Measurements from ENCODE around the gene FBXO17.

FBXO17 gene

DNA sequence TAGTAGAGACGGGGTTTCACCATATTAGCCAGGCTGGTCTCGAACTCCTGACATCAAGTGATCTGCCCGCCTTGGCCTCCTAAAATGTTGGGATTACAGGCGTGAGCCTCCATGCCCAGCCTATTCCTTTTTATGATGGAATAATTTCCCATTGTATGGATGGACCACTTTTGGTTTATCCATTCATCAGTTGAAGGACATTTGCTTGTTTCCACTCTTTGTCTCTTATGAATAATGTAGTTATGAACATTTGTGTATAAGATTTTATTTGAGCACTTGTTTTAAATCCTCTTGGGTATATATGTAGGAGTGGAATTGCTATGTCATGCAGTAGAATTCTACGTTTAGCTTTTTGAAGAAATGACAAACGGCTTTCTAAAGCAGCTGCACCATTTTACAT, 33.5 kb upstream of the FBXO17 start:
- Histone ChIP-seq H3K9me3 (ENCODE audit: insufficient read depth, low read depth, low read length) (no peaks in the 10 kb centered on the region), H3K4me2 (ENCODE audit: low read depth, low read length, poor library complexity, severe bottlenecking) (no peak overlapping the region), H3K36me3 (ENCODE audit: insufficient read depth, low read length) (no peaks in the 10 kb centered on the region), H3K9ac (ENCODE audit: low read depth, low read length, poor library complexity, severe bottlenecking) (no peak overlapping the region), H3K4me1 (ENCODE audit: insufficient read depth, low read length, poor library complexity, severe bottlenecking) (peaks cover 3% of the 10 kb centered on the region), H3K9me2 (replicated peaks; ENCODE audit: low read depth, low read length) (no peaks in the 10 kb centered on the region), H3K27me3 (ENCODE audit: insufficient read depth, low read length, poor library complexity, severe bottlenecking) (no peaks in the 10 kb centered on the region), H3K79me2 (ENCODE audit: insufficient read depth, low read length) (no peaks in the 10 kb centered on the region), H2AFZ (ENCODE audit: low read length) (no peak overlapping the region), H3K4me3 (ENCODE audit: low read length, poor library complexity, severe bottlenecking) (no peak overlapping the region), H3F3A (ENCODE audit: low read depth) (no peaks in the 10 kb centered on the region), H4K20me1 (ENCODE audit: insufficient read depth, low read length, poor library complexity, severe bottlenecking) (no peaks in the 10 kb centered on the region)
- TF ChIP-seq, protein P1, sequence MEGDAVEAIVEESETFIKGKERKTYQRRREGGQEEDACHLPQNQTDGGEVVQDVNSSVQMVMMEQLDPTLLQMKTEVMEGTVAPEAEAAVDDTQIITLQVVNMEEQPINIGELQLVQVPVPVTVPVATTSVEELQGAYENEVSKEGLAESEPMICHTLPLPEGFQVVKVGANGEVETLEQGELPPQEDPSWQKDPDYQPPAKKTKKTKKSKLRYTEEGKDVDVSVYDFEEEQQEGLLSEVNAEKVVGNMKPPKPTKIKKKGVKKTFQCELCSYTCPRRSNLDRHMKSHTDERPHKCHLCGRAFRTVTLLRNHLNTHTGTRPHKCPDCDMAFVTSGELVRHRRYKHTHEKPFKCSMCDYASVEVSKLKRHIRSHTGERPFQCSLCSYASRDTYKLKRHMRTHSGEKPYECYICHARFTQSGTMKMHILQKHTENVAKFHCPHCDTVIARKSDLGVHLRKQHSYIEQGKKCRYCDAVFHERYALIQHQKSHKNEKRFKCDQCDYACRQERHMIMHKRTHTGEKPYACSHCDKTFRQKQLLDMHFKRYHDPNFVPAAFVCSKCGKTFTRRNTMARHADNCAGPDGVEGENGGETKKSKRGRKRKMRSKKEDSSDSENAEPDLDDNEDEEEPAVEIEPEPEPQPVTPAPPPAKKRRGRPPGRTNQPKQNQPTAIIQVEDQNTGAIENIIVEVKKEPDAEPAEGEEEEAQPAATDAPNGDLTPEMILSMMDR (conservative IDR thresholded peaks at IDR 0.05; ENCODE audit: low read length), result no peak
- TF ChIP-seq EZH2phosphoT487 (IDR thresholded peaks at IDR 0.05; ENCODE audit: borderline replicate concordance), result no peak

DNA sequence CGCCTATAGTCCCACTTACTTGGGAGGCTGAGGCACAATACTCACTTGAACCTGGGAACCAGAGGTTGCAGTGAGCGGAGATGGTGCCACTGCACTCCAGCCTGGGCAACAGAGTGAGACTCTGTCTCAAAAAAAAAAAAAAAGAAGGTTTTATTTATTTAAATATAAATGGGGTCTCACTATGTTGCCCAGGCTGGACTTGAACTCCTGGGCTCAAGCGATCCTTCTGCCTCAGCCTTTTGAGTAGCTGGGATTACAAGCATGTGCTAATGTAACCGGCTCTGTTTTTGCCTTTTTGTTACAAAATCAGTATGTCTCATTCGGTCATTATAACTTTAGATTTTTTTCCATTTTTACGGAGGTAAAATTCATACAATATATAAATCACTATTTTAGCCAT, 32.6 kb upstream of the FBXO17 start:
- no peaks in the 10 kb centered on the region for H3K27me3 ChIP-seq (ENCODE audit: insufficient read depth, low read length, poor library complexity, severe bottlenecking)
- no peaks in the 10 kb centered on the region for H4K20me1 ChIP-seq (ENCODE audit: insufficient read depth, low read length, poor library complexity, severe bottlenecking)
- no peak overlapping the region for H3K9ac ChIP-seq (ENCODE audit: low read depth, low read length, poor library complexity, severe bottlenecking)
- H2AFZ ChIP-seq (ENCODE audit: low read length), result no peak overlapping the region
- no peaks in the 10 kb centered on the region for H3K79me2 ChIP-seq (ENCODE audit: insufficient read depth, low read length)
- no peaks in the 10 kb centered on the region for H3F3A ChIP-seq (ENCODE audit: low read depth)
- H3K4me2 ChIP-seq (ENCODE audit: low read depth, low read length, poor library complexity, severe bottlenecking), result no peak overlapping the region
- peaks cover 3% of the 10 kb centered on the region for H3K4me1 ChIP-seq (ENCODE audit: insufficient read depth, low read length, poor library complexity, severe bottlenecking)
- H3K9me3 ChIP-seq (ENCODE audit: insufficient read depth, low read depth, low read length), result no peaks in the 10 kb centered on the region
- no peak overlapping the region for H3K4me3 ChIP-seq (ENCODE audit: low read length, poor library complexity, severe bottlenecking)
- TF ChIP-seq, protein P1 (conservative IDR thresholded peaks at IDR 0.05; ENCODE audit: low read length), result no peak
- TF ChIP-seq EZH2phosphoT487 (IDR thresholded peaks at IDR 0.05; ENCODE audit: borderline replicate concordance), result no peak
- H3K36me3 ChIP-seq (ENCODE audit: insufficient read depth, low read length), result no peaks in the 10 kb centered on the region
- no peaks in the 10 kb centered on the region for H3K9me2 ChIP-seq (replicated peaks; ENCODE audit: low read depth, low read length)

DNA sequence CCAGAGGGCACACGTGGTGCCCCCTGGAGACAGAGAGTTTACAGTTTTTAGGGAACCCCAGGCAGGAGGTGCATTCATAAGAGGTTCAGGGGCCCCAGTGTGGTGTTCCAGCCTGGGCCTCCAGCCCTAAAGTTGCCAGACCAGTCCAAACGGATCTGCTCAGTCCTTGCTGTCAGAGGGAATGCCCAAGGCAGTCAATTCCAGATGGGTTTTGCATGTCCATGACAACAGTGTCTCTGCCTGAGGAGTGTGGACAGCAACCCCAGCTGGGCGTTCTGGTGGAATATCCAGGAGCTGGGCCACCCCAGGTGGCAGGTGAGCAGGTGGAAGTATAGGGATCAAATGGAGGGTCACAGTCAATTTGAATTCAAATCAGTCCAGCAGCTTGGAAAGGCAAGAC, 31.6 kb upstream of the FBXO17 start:
- H3F3A ChIP-seq (ENCODE audit: low read depth), result no peaks in the 10 kb centered on the region
- no peaks in the 10 kb centered on the region for H3K36me3 ChIP-seq (ENCODE audit: insufficient read depth, low read length)
- no peaks in the 10 kb centered on the region for H3K27me3 ChIP-seq (ENCODE audit: insufficient read depth, low read length, poor library complexity, severe bottlenecking)
- H3K4me1 ChIP-seq (ENCODE audit: insufficient read depth, low read length, poor library complexity, severe bottlenecking), result peaks cover 3% of the 10 kb centered on the region
- no peak overlapping the region for H3K4me2 ChIP-seq (ENCODE audit: low read depth, low read length, poor library complexity, severe bottlenecking)
- H2AFZ ChIP-seq (ENCODE audit: low read length), result no peak overlapping the region
- H4K20me1 ChIP-seq (ENCODE audit: insufficient read depth, low read length, poor library complexity, severe bottlenecking), result no peaks in the 10 kb centered on the region
- H3K9me2 ChIP-seq (replicated peaks; ENCODE audit: low read depth, low read length), result no peaks in the 10 kb centered on the region
- no peak for TF ChIP-seq EZH2phosphoT487 (IDR thresholded peaks at IDR 0.05; ENCODE audit: borderline replicate concordance)
- TF ChIP-seq, protein P1 (conservative IDR thresholded peaks at IDR 0.05; ENCODE audit: low read length), result no peak
- no peaks in the 10 kb centered on the region for H3K79me2 ChIP-seq (ENCODE audit: insufficient read depth, low read length)
- no peak overlapping the region for H3K4me3 ChIP-seq (ENCODE audit: low read length, poor library complexity, severe bottlenecking)
- H3K9me3 ChIP-seq (ENCODE audit: insufficient read depth, low read depth, low read length), result no peaks in the 10 kb centered on the region
- no peak overlapping the region for H3K9ac ChIP-seq (ENCODE audit: low read depth, low read length, poor library complexity, severe bottlenecking)
